GM19193 (cell line): ENCODE data around the gene HOPX.

Experiments used
- POLR2A ChIP-seq: IDR thresholded peaks from 4 replicates; pipeline ENCODE4 v1.6.1; 2011; ENCODE audit not compliant: insufficient read depth, insufficient read length; ENCODE audit errors: extremely low read depth

Gene HOPX

DNA sequence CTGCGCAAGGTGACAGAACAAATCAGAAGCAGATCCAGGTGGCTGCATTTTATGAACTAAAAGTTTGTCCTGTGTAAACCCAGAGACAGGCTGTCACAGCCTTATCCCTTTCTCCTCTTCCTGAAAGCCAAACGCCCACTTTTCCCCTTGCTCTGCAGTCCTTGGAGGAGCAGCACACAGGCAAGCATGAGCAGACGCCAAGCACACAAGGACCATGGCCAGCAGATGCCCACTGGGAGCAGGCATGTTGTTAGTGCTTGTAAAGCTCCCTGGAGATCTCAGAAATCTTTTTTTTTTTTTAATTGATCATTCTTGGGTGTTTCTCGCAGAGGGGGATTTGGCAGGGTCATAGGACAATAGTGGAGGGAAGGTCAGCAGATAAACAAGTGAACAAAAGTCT lies 11.5 kb upstream of the HOPX start:
- no peak for TF ChIP-seq POLR2A

- TF ChIP-seq POLR2A: no peak
Measured at GRCh38 chr4:56691425-56691824, 10.3 kb upstream of the HOPX start.

DNA sequence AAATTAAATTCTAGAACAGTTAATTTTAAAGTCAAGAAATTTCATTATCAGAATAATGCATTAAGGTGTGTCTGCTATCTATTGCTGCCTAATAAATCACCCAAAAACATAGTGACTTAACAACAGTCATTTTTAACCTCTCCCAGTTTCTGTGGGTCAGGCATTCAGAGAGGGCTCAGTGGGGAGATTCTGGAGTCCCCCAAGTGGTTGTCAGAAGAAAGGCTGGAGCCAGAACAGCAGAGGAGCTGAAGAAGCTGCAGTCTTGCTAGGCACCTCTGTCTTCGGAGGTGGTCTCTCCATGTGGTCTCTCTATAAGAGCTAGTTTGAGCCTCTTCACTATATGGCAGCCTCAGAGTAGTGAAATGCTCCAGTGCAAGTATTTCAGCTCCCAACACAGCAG lies 9.3 kb upstream of the HOPX start:
- no peak for TF ChIP-seq POLR2A

DNA sequence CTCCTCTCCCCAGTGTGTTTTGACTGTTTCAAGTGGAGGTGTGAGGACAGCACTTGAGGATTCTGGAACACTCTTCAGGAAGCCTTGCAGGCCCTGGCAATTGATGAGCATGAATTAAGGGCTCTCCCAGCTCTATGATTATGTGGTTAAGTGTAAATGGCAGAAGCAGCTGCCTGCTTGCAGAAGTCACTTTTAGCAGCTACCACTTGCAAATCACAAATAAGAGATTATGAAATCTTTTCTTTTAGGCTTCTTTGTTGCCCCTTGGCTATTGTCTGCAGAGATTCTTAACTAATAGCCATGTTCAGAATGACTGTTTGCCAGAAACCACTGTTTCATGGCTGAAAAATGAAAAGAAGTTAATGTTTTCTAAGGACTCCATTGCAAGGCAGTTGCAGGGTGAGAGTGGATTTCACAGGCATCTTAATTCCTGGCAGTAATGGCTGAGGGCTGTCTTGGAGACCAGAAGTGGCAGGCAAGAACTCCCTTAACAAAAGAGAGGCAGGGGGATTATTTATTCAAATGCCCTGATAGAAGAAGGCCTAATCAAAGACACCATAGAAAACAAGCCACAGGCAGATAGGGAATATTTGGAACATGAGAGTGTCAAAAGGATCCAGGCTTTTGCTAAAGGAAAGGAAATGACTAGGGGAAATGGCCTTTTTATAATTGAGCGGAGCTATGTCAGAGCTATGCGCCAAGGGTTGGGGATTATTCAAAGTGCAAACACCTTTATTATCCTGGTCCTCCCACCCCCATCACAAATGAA lies 8.3 kb upstream of the HOPX start:
- no peak for TF ChIP-seq POLR2A

- no peak for TF ChIP-seq POLR2A
Measured at GRCh38 chr4:56688094-56688647, 7.1 kb upstream of the HOPX start.

- TF ChIP-seq POLR2A: no peak
Measured at GRCh38 chr4:56686537-56687231, 5.6 kb upstream of the HOPX start.

- no peak for TF ChIP-seq POLR2A
Measured at GRCh38 chr4:56684320-56685050, 3.4 kb upstream of the HOPX start.

DNA sequence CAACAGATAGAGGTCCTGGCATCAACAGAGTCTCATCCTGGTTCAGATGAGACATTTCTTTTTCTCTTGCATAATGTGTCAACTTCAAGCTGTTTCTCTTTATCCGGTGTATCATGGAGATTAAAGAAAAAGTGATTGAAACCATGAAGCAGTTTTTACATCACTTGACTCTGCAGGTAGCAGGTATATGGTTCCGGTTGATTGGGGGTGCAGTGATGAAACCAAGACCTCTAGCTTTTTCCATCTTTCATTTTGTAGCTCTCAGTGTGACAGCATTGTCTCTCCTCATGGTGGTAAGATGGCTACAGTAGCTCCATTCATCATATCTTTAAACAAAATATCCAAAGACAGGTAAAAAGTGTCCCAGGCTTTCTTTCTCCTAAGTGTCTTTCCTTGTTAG lies 2.4 kb upstream of the HOPX start:
- no peak for TF ChIP-seq POLR2A

DNA sequence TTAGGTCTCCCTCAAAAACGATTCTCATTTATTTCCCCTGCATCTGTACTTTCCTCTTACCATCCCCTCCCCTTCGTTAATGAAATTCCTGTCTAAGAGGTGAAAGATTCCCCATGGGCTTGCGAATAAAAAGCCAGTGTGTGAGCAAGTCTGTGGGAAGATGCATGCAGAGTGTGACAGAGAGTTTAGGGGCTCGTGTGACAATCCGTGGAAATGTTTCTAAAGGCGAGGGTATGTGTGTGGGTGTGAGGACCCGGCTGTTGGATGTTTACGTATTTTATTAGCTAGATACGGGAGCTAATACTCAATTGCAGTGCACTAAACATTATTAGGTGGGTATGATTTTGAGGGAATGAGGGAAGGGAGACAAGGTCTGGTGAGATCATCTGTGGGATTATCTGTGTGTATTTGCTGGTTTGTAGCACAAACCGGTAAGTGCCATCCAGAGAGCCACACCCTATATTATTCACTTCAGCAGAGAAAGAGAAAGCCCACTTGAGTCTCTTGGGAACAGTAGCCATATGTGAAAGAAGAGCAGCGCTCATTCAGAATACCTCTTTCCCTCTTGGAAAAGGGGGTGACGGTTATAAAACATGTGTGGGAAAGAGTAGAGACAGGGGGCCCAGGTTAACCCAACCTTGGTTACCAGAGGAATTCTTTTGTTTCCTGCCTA lies 893 bp upstream of the HOPX start:
- no peak for TF ChIP-seq POLR2A

DNA sequence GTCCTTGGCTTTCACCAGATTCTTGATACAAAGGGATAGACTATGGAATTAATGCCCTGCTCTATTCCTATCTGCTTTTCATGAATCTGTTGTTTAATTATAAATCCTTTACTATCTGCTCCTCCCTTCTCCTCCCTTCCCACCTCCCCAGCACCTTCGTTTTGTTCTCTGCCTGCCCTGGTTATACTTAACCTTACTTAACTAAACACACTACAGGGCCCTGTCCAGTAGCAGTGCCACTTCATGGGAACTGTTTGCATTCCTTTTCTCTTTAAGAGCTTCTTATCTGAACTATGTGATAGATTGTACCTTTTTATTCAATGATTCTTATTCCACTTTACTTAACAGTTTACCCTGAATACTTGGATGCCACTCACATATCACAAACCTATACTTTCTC lies 830 bp downstream of the HOPX start:
- TF ChIP-seq POLR2A: no peak

- no peak for TF ChIP-seq POLR2A
Measured at GRCh38 chr4:56677711-56678110, 3.4 kb downstream of the HOPX start.

DNA sequence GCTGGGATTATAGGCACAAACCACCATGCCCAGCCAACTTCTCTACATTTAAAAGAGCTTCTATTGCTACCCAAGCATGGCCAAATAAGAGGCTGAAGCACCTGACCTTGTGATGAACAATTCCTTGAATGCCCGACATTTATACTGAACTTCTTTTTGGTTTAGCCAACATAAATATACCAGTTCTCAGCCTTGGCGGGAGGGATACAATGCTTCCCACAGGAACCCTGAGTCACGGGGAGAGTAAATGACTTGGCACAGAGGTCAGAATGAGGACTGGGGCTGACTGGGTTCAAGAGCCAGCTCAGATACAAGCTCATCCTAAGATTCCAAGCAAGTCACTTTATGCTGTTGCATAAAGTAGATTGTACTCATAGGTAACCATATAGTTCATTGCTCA lies 6.1 kb downstream of the HOPX start:
- TF ChIP-seq POLR2A: no peak

- TF ChIP-seq POLR2A: no peak
Measured at GRCh38 chr4:56671860-56672259, 9.2 kb downstream of the HOPX start.

DNA sequence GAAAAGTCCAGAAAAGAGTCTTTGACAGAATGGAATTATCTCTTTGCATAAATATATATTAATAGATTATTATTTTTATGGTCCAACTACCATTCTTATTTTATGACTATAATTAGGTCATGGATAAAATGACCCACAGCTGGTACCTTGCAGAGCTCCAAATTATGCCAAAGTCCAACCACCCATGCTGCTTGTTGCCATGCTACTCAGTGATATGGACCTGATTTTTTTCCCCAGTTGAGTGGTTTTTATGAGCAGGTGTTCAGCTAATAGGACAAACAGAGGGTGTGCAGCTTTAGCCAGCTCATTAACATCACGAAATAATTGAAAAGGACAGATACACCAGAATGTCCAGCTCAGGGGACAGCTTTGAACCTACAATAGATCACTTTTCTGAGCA lies 9.7 kb downstream of the HOPX start:
- no peak for TF ChIP-seq POLR2A

DNA sequence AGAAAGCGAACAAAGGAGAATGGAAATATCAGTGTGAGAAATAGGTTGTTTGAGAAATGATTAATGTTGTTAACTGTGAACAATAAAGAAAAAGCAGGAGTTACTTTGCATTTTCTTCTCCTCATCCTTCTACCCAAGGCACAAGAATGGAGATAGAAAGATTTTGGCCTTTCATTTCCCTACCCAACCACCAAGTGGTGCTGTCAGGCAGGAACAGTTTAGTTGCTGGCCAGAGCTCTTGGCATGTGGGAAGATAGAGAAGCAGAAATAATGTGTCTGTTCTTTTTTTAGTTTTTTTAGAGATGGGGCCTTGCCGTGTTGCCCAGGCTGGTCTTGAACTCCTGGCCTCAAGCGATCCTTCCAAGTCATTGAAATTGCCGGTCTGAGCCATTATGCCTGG lies 12.8 kb downstream of the HOPX start:
- no peak for TF ChIP-seq POLR2A
